Stimulated activated CD4-positive, alpha-beta T cell treated with anti-CD3 and anti-CD28 coated beads, Interleukin-15, amount 100 ng/mL, for 24 hours (primary cell): ENCODE results near the gene VILL.

Experiments
- DNase-seq: peaks from one replicate; pipeline ENCODE4 v3.0.0-alpha.2; 2020

The VILL gene

GRCh38 chr3:38002291-38002876 is 11.8 kb downstream of the VILL start:
- DNase-seq, result no peak

- DNase-seq, result no peak
Observed at GRCh38 chr3:38002940-38003339, 12.4 kb downstream of the VILL start.

GRCh38 chr3:38003371-38003816 is 12.8 kb downstream of the VILL start:
- DNase-seq, result peak; percentile 72

- no peak for DNase-seq
Observed at GRCh38 chr3:38003817-38004414, 13.3 kb downstream of the VILL start.

GRCh38 chr3:38004415-38005075 is 14.0 kb downstream of the VILL start:
- DNase-seq, result peak; percentile 66

- DNase-seq, result no peak
Observed at GRCh38 chr3:38005076-38006020, 14.8 kb downstream of the VILL start.

GRCh38 chr3:38006031-38006430 is 15.4 kb downstream of the VILL start:
- no peak for DNase-seq

- DNase-seq, result no peak
Observed at GRCh38 chr3:38006445-38006995, 15.9 kb downstream of the VILL start.

GRCh38 chr3:38007754-38008090 is 17.1 kb downstream of the VILL start:
- no peak for DNase-seq

- no peak for DNase-seq
Observed at GRCh38 chr3:38008191-38008701, 17.7 kb downstream of the VILL start.

- no peak for DNase-seq
Observed at GRCh38 chr3:38008971-38009580, 18.5 kb downstream of the VILL start.

- no peak for DNase-seq
Observed at GRCh38 chr3:38009807-38010591, 19.4 kb downstream of the VILL start.

GRCh38 chr3:38011111-38011510 is 20.5 kb downstream of the VILL start:
- no peak for DNase-seq

GRCh38 chr3:38015485-38015884 is 24.9 kb downstream of the VILL start:
- DNase-seq, result no peak

- no peak for DNase-seq
Observed at GRCh38 chr3:38015984-38016383, 25.4 kb downstream of the VILL start.

- DNase-seq, result no peak
Observed at GRCh38 chr3:38016410-38016809, 25.8 kb downstream of the VILL start.

GRCh38 chr3:38016847-38017444 is 26.4 kb downstream of the VILL start:
- DNase-seq, result no peak

- no peak for DNase-seq
Observed at GRCh38 chr3:38017445-38018295, 27.1 kb downstream of the VILL start.

- DNase-seq, result no peak
Observed at GRCh38 chr3:38018296-38019266, 28.0 kb downstream of the VILL start.
